ENCODE data around the gene CEL.

DNA sequence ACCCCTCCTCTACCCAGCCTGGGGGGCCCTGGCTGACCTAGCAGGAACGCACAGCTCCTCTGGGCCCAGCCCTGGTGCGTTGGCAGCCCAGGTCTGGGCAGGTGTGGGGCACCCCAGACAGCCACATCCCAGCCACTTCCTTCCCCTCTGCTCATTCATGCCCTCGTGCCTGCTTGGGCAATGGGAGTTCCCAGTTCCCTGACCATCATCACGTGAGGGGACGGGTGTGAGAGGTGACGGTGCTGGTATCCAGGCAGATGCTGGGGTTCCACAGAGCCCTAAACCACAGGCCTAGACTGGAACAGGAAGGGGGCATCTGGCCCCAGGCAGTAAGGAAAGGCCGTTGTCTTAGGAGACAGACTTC is 50.9 kb downstream of the CEL start:
- TF ChIP-seq ISL1 (CRISPR knock-in tag; IDR thresholded peaks at IDR 0.05) (no peak), ZNF8 (CRISPR knock-in tag; IDR thresholded peaks at IDR 0.05) (no peak), ZFP30 (CRISPR knock-in tag; IDR thresholded peaks at IDR 0.05) (no peak), TOX (CRISPR knock-in tag; IDR thresholded peaks at IDR 0.05; ENCODE audit: borderline replicate concordance) (no peak), BACH2 (CRISPR knock-in tag; IDR thresholded peaks at IDR 0.05; ENCODE audit: borderline replicate concordance) (no peak), ZNF70 (CRISPR knock-in tag; IDR thresholded peaks at IDR 0.05) (no peak), ZFP3 (CRISPR knock-in tag; IDR thresholded peaks at IDR 0.05) (no peak)
- TF ChIP-seq, protein P1, sequence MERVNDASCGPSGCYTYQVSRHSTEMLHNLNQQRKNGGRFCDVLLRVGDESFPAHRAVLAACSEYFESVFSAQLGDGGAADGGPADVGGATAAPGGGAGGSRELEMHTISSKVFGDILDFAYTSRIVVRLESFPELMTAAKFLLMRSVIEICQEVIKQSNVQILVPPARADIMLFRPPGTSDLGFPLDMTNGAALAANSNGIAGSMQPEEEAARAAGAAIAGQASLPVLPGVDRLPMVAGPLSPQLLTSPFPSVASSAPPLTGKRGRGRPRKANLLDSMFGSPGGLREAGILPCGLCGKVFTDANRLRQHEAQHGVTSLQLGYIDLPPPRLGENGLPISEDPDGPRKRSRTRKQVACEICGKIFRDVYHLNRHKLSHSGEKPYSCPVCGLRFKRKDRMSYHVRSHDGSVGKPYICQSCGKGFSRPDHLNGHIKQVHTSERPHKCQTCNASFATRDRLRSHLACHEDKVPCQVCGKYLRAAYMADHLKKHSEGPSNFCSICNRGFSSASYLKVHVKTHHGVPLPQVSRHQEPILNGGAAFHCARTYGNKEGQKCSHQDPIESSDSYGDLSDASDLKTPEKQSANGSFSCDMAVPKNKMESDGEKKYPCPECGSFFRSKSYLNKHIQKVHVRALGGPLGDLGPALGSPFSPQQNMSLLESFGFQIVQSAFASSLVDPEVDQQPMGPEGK (CRISPR knock-in tag; IDR thresholded peaks at IDR 0.05; ENCODE audit: borderline replicate concordance): no peak

Measured in SK-N-SH treated with all-trans-retinoic acid at 6 μM for 48 hours (cell line).